ENCODE measurements around the gene COX6B2.

COX6B2 gene

GRCh38 chr19:55385724-55386492, 31.4 kb upstream of the COX6B2 start, which contains the start of gene RPL28 (continued):
- no peak for TF ChIP-seq ZNF600 (tag by site-specific recombination; IDR thresholded peaks at IDR 0.05)
- TF ChIP-seq ZBTB48 (tag by site-specific recombination; IDR thresholded peaks at IDR 0.05): no peak; the same call in 1 of the 2 replicates
- peak; percentile 83 for TF ChIP-seq ZFP37 (tag by site-specific recombination; IDR thresholded peaks at IDR 0.05)
- TF ChIP-seq, protein P1, sequence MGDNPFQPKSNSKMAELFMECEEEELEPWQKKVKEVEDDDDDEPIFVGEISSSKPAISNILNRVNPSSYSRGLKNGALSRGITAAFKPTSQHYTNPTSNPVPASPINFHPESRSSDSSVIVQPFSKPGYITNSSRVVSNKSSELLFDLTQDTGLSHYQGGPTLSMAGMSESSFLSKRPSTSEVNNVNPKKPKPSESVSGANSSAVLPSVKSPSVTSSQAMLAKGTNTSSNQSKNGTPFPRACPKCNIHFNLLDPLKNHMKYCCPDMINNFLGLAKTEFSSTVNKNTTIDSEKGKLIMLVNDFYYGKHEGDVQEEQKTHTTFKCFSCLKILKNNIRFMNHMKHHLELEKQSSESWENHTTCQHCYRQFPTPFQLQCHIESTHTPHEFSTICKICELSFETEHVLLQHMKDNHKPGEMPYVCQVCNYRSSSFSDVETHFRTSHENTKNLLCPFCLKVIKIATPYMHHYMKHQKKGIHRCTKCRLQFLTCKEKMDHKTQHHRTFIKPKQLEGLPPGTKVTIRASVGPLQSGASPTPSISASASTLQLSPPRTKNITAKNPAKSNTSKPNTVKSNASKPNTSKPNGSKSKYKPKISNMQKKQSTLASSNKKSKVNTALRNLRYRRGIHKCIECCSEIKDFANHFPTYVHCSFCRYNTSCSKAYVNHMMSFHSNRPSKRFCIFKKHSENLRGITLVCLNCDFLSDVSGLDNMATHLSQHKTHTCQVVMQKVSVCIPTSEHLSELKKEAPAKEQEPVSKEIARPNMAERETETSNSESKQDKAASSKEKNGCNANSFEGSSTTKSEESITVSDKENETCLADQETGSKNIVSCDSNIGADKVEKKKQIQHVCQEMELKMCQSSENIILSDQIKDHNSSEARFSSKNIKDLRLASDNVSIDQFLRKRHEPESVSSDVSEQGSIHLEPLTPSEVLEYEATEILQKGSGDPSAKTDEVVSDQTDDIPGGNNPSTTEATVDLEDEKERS (tag by site-specific recombination; IDR thresholded peaks at IDR 0.05): no peak
- TF ChIP-seq ZNF324 (tag by site-specific recombination; IDR thresholded peaks at IDR 0.05): peak; percentile 54; the same call in 1 of the 2 replicates
- peak; percentile 81 for TF ChIP-seq ZXDB (tag by site-specific recombination; IDR thresholded peaks at IDR 0.05)
- TF ChIP-seq ZNF112 (tag by site-specific recombination; IDR thresholded peaks at IDR 0.05): no peak
- TF ChIP-seq PRDM10 (tag by site-specific recombination; IDR thresholded peaks at IDR 0.05): no peak
- TF ChIP-seq IKZF3 (tag by site-specific recombination; IDR thresholded peaks at IDR 0.05): no peak
- TF ChIP-seq, protein P2, sequence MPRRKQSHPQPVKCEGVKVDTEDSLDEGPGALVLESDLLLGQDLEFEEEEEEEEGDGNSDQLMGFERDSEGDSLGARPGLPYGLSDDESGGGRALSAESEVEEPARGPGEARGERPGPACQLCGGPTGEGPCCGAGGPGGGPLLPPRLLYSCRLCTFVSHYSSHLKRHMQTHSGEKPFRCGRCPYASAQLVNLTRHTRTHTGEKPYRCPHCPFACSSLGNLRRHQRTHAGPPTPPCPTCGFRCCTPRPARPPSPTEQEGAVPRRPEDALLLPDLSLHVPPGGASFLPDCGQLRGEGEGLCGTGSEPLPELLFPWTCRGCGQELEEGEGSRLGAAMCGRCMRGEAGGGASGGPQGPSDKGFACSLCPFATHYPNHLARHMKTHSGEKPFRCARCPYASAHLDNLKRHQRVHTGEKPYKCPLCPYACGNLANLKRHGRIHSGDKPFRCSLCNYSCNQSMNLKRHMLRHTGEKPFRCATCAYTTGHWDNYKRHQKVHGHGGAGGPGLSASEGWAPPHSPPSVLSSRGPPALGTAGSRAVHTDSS (tag by site-specific recombination; IDR thresholded peaks at IDR 0.05): peak; percentile 65
- no peak for TF ChIP-seq ZNF223 (tag by site-specific recombination; IDR thresholded peaks at IDR 0.05)
- TF ChIP-seq, protein P3, sequence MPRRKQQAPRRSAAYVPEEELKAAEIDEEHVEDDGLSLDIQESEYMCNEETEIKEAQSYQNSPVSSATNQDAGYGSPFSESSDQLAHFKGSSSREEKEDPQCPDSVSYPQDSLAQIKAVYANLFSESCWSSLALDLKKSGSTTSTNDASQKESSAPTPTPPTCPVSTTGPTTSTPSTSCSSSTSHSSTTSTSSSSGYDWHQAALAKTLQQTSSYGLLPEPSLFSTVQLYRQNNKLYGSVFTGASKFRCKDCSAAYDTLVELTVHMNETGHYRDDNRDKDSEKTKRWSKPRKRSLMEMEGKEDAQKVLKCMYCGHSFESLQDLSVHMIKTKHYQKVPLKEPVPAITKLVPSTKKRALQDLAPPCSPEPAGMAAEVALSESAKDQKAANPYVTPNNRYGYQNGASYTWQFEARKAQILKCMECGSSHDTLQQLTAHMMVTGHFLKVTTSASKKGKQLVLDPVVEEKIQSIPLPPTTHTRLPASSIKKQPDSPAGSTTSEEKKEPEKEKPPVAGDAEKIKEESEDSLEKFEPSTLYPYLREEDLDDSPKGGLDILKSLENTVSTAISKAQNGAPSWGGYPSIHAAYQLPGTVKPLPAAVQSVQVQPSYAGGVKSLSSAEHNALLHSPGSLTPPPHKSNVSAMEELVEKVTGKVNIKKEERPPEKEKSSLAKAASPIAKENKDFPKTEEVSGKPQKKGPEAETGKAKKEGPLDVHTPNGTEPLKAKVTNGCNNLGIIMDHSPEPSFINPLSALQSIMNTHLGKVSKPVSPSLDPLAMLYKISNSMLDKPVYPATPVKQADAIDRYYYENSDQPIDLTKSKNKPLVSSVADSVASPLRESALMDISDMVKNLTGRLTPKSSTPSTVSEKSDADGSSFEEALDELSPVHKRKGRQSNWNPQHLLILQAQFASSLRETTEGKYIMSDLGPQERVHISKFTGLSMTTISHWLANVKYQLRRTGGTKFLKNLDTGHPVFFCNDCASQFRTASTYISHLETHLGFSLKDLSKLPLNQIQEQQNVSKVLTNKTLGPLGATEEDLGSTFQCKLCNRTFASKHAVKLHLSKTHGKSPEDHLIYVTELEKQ (tag by site-specific recombination; IDR thresholded peaks at IDR 0.05; ENCODE audit: borderline replicate concordance): no peak
- no peak for TF ChIP-seq ZNF626 (tag by site-specific recombination; IDR thresholded peaks at IDR 0.05)
- peak; percentile 78; the same call in 1 of the 2 replicates for TF ChIP-seq KLF7 (tag by site-specific recombination; IDR thresholded peaks at IDR 0.05; ENCODE audit: borderline replicate concordance)
- TF ChIP-seq ZNF146 (tag by site-specific recombination; IDR thresholded peaks at IDR 0.05): 0 out of 2 replicates have a peak, but pooled peaks have one; percentile 10
- no peak for TF ChIP-seq ZNF350 (tag by site-specific recombination; IDR thresholded peaks at IDR 0.05)
- TF ChIP-seq ZNF157 (tag by site-specific recombination; IDR thresholded peaks at IDR 0.05): no peak
- TF ChIP-seq TRIM28 (IDR thresholded peaks at IDR 0.05; ENCODE audit: borderline replicate concordance, low read length): no peak
- TF ChIP-seq, protein P4, sequence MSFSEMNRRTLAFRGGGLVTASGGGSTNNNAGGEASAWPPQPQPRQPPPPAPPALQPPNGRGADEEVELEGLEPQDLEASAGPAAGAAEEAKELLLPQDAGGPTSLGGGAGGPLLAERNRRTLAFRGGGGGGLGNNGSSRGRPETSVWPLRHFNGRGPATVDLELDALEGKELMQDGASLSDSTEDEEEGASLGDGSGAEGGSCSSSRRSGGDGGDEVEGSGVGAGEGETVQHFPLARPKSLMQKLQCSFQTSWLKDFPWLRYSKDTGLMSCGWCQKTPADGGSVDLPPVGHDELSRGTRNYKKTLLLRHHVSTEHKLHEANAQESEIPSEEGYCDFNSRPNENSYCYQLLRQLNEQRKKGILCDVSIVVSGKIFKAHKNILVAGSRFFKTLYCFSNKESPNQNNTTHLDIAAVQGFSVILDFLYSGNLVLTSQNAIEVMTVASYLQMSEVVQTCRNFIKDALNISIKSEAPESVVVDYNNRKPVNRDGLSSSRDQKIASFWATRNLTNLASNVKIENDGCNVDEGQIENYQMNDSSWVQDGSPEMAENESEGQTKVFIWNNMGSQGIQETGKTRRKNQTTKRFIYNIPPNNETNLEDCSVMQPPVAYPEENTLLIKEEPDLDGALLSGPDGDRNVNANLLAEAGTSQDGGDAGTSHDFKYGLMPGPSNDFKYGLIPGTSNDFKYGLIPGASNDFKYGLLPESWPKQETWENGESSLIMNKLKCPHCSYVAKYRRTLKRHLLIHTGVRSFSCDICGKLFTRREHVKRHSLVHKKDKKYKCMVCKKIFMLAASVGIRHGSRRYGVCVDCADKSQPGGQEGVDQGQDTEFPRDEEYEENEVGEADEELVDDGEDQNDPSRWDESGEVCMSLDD (tag by site-specific recombination; IDR thresholded peaks at IDR 0.05): 0 out of 2 replicates have a peak, but pooled peaks have one; percentile 53
- no peak for TF ChIP-seq ZNF558 (tag by site-specific recombination; IDR thresholded peaks at IDR 0.05)
- TF ChIP-seq ZNF391 (tag by site-specific recombination; IDR thresholded peaks at IDR 0.05; ENCODE audit: borderline replicate concordance, low read depth): peak; percentile 74; the same call in 1 of the 2 replicates
- TF ChIP-seq SP3 (tag by site-specific recombination; IDR thresholded peaks at IDR 0.05): peak; percentile 65
- no peak for TF ChIP-seq MYNN (tag by site-specific recombination; IDR thresholded peaks at IDR 0.05; ENCODE audit: borderline replicate concordance)

Measured in HEK293 (cell line).